ENCODE data around the gene E2F6.
A peak's percentile ranks its signal among the peaks of the same experiment; 100 is the strongest.

The E2F6 gene

DNA sequence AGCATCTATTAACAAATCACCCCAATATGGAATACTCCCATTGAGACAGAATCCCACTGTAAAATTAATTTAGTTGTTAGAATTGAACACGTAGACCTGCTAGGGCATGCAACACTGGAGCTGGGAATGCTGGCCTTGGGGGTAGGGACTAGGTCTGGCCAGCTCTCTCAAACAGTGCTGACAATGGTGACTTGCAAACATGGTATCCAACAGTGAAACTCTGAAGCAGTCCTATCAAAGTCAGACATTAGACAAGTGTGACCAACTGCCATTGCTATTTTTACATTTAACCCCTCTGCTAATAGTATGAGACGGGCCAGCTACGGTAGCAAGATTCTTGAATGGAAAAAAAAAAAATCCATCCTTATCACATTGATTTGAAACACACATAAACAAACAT, 7.2 kb downstream of the E2F6 start:
- Histone ChIP-seq H3K27me3 (replicated peaks; ENCODE audit: control insufficient read depth, insufficient read depth, low read length, poor library complexity, severe bottlenecking) (no peaks in the 10 kb centered on the region), H3K36me3 (ENCODE audit: control insufficient read depth, insufficient read depth, low read length) (no peaks in the 10 kb centered on the region), H3K27ac (ENCODE audit: insufficient read depth, low read length, poor library complexity, severe bottlenecking) (no peak overlapping the region), H3K4me1 (ENCODE audit: control insufficient read depth, insufficient read depth, low read length, poor library complexity, severe bottlenecking) (peaks cover 3% of the 10 kb centered on the region), H3K4me3 (ENCODE audit: insufficient read depth, low read depth, low read length, poor library complexity, severe bottlenecking) (no peak overlapping the region), H3K9me3 (ENCODE audit: control insufficient read depth, low read length) (no peaks in the 10 kb centered on the region)
- DNase-seq = no peak

DNA sequence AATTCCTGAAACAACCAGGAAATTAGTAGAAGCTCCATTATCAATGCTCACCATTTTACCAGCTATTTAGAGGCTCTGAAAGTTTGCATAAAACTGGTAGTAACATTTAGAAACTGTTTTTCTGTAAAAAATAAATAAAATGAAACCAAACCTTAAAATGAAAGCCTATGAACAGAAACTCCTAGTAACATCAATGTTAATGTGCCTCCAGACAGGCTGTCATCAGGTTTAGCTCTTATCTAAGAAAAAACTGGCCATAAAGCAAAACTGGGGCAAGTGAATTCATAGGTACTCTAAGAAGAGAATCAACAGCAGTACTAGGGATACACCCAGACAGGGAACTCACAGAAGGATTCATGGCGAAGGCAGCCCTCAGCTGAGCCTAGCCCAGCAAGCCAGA, 8.0 kb downstream of the E2F6 start:
- no peaks in the 10 kb centered on the region for H3K27me3 ChIP-seq (replicated peaks; ENCODE audit: control insufficient read depth, insufficient read depth, low read length, poor library complexity, severe bottlenecking)
- no peak overlapping the region for H3K4me3 ChIP-seq (ENCODE audit: insufficient read depth, low read depth, low read length, poor library complexity, severe bottlenecking)
- H3K9me3 ChIP-seq (ENCODE audit: control insufficient read depth, low read length) = no peaks in the 10 kb centered on the region
- DNase-seq = no peak
- H3K27ac ChIP-seq (ENCODE audit: insufficient read depth, low read length, poor library complexity, severe bottlenecking) = no peak overlapping the region
- no peaks in the 10 kb centered on the region for H3K4me1 ChIP-seq (ENCODE audit: control insufficient read depth, insufficient read depth, low read length, poor library complexity, severe bottlenecking)
- peaks cover 6% of the 10 kb centered on the region for H3K36me3 ChIP-seq (ENCODE audit: control insufficient read depth, insufficient read depth, low read length)

DNA sequence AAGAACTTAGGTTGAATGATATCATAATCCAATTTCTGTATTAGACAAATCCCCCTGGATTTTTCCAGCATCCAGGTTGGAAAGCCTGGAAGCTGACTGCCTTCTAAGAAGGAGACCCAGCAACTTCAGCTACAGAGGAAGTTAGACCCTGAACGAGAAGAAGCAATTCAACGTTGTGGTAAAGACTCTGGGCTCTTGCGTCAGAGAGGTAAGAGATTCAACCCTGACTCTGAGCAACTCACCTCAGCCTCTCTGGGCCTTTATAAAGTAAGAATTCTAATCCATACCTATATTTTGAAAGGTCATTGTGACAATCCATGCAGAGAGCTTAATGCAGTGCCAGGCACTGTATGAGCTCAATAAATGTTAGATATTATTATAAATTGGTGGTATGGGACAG, 9.7 kb downstream of the E2F6 start:
- no peaks in the 10 kb centered on the region for H3K9me3 ChIP-seq (ENCODE audit: control insufficient read depth, low read length)
- no peak overlapping the region for H3K27ac ChIP-seq (ENCODE audit: insufficient read depth, low read length, poor library complexity, severe bottlenecking)
- H3K27me3 ChIP-seq (replicated peaks; ENCODE audit: control insufficient read depth, insufficient read depth, low read length, poor library complexity, severe bottlenecking) = no peaks in the 10 kb centered on the region
- no peak overlapping the region for H3K4me3 ChIP-seq (ENCODE audit: insufficient read depth, low read depth, low read length, poor library complexity, severe bottlenecking)
- peaks cover 12% of the 10 kb centered on the region for H3K36me3 ChIP-seq (ENCODE audit: control insufficient read depth, insufficient read depth, low read length)
- no peaks in the 10 kb centered on the region for H3K4me1 ChIP-seq (ENCODE audit: control insufficient read depth, insufficient read depth, low read length, poor library complexity, severe bottlenecking)
- no peak for DNase-seq

GRCh38 chr2:11454824-11455223, 11.1 kb downstream of the E2F6 start:
- H3K36me3 ChIP-seq (ENCODE audit: control insufficient read depth, insufficient read depth, low read length) = peaks cover 17% of the 10 kb centered on the region
- no peak for DNase-seq
- no peak overlapping the region for H3K27ac ChIP-seq (ENCODE audit: insufficient read depth, low read length, poor library complexity, severe bottlenecking)
- H3K4me1 ChIP-seq (ENCODE audit: control insufficient read depth, insufficient read depth, low read length, poor library complexity, severe bottlenecking) = no peaks in the 10 kb centered on the region
- H3K9me3 ChIP-seq (ENCODE audit: control insufficient read depth, low read length) = no peaks in the 10 kb centered on the region
- H3K27me3 ChIP-seq (replicated peaks; ENCODE audit: control insufficient read depth, insufficient read depth, low read length, poor library complexity, severe bottlenecking) = no peaks in the 10 kb centered on the region
- no peak overlapping the region for H3K4me3 ChIP-seq (ENCODE audit: insufficient read depth, low read depth, low read length, poor library complexity, severe bottlenecking)

- H3K36me3 ChIP-seq (ENCODE audit: control insufficient read depth, insufficient read depth, low read length) = peaks cover 19% of the 10 kb centered on the region
These were observed 15.2 kb downstream of the E2F6 start for GRCh38 chr2:11450791-11451190.

GRCh38 chr2:11446733-11447248, 19.2 kb downstream of the E2F6 start:
- Histone ChIP-seq H3K4me1 (ENCODE audit: control insufficient read depth, insufficient read depth, low read length, poor library complexity, severe bottlenecking) (no peaks in the 10 kb centered on the region), H3K4me3 (ENCODE audit: insufficient read depth, low read depth, low read length, poor library complexity, severe bottlenecking) (no peak overlapping the region), H3K9me3 (ENCODE audit: control insufficient read depth, low read length) (no peaks in the 10 kb centered on the region), H3K36me3 (ENCODE audit: control insufficient read depth, insufficient read depth, low read length) (peaks cover 11% of the 10 kb centered on the region), H3K27me3 (replicated peaks; ENCODE audit: control insufficient read depth, insufficient read depth, low read length, poor library complexity, severe bottlenecking) (no peaks in the 10 kb centered on the region), H3K27ac (ENCODE audit: insufficient read depth, low read length, poor library complexity, severe bottlenecking) (no peak overlapping the region)
- peak; percentile 9 to 36 (median 11) for DNase-seq

More at GRCh38 chr2:11450791-11451190, 15.2 kb downstream of the E2F6 start:
- no peak overlapping the region for H3K27ac ChIP-seq (ENCODE audit: insufficient read depth, low read length, poor library complexity, severe bottlenecking)
- no peaks in the 10 kb centered on the region for H3K9me3 ChIP-seq (ENCODE audit: control insufficient read depth, low read length)
- no peaks in the 10 kb centered on the region for H3K4me1 ChIP-seq (ENCODE audit: control insufficient read depth, insufficient read depth, low read length, poor library complexity, severe bottlenecking)
- no peak overlapping the region for H3K4me3 ChIP-seq (ENCODE audit: insufficient read depth, low read depth, low read length, poor library complexity, severe bottlenecking)
- DNase-seq = no peak
- no peaks in the 10 kb centered on the region for H3K27me3 ChIP-seq (replicated peaks; ENCODE audit: control insufficient read depth, insufficient read depth, low read length, poor library complexity, severe bottlenecking)

DNA sequence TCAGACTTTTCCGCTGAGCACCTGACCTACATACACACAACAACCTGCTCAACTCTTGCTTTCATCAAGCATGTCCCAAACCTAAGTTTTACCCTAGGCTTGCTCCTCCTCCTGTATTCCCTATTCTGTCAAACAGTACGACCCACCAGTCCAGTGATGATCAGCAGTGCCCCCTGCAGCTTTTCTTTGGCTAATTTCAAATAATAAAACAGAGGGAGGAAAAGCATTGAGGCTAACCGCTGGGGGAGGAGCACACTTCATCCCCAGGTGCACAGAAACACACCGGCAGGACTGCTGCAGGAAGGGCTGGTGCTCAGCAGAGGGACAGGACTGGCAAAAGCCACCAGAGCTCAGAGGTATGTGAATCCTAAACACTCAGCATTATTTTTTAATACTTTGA, 21.2 kb downstream of the E2F6 start:
- H3K27ac ChIP-seq (ENCODE audit: insufficient read depth, low read length, poor library complexity, severe bottlenecking) = no peak overlapping the region
- no peaks in the 10 kb centered on the region for H3K4me1 ChIP-seq (ENCODE audit: control insufficient read depth, insufficient read depth, low read length, poor library complexity, severe bottlenecking)
- H3K4me3 ChIP-seq (ENCODE audit: insufficient read depth, low read depth, low read length, poor library complexity, severe bottlenecking) = no peak overlapping the region
- no peaks in the 10 kb centered on the region for H3K27me3 ChIP-seq (replicated peaks; ENCODE audit: control insufficient read depth, insufficient read depth, low read length, poor library complexity, severe bottlenecking)
- H3K36me3 ChIP-seq (ENCODE audit: control insufficient read depth, insufficient read depth, low read length) = peaks cover 2% of the 10 kb centered on the region
- H3K9me3 ChIP-seq (ENCODE audit: control insufficient read depth, low read length) = no peaks in the 10 kb centered on the region
- no peak for DNase-seq

- no peaks in the 10 kb centered on the region for H3K9me3 ChIP-seq (ENCODE audit: control insufficient read depth, low read length)
- DNase-seq = no peak
- H3K4me3 ChIP-seq (ENCODE audit: insufficient read depth, low read depth, low read length, poor library complexity, severe bottlenecking) = no peak overlapping the region
- H3K27me3 ChIP-seq (replicated peaks; ENCODE audit: control insufficient read depth, insufficient read depth, low read length, poor library complexity, severe bottlenecking) = no peaks in the 10 kb centered on the region
- H3K27ac ChIP-seq (ENCODE audit: insufficient read depth, low read length, poor library complexity, severe bottlenecking) = no peak overlapping the region
- H3K4me1 ChIP-seq (ENCODE audit: control insufficient read depth, insufficient read depth, low read length, poor library complexity, severe bottlenecking) = no peaks in the 10 kb centered on the region
- no peaks in the 10 kb centered on the region for H3K36me3 ChIP-seq (ENCODE audit: control insufficient read depth, insufficient read depth, low read length)
These were observed 27.3 kb downstream of the E2F6 start for GRCh38 chr2:11438555-11439080.

DNA sequence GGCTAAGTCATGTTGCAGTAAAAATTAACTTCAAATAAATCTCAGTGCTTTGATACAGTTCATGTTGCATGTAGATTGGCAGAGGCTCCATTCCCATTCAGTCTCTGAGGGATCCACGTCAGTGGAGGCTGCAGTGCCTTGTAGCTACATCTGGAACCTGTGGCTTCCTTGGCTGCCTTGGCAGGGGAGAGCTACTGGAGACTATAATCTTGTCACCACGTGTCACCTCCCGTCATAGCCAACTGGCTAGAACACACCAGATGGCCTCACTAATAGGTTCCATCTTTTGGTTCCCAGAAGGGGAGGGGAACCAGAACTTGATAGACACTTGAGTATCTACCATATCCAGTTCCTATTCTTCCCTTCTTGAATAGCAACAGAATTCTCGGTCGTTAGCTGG, 28.4 kb downstream of the E2F6 start:
- DNase-seq = no peak
- no peak overlapping the region for H3K27ac ChIP-seq (ENCODE audit: insufficient read depth, low read length, poor library complexity, severe bottlenecking)
- H3K27me3 ChIP-seq (replicated peaks; ENCODE audit: control insufficient read depth, insufficient read depth, low read length, poor library complexity, severe bottlenecking) = no peaks in the 10 kb centered on the region
- no peak overlapping the region for H3K4me3 ChIP-seq (ENCODE audit: insufficient read depth, low read depth, low read length, poor library complexity, severe bottlenecking)
- H3K36me3 ChIP-seq (ENCODE audit: control insufficient read depth, insufficient read depth, low read length) = no peaks in the 10 kb centered on the region
- H3K4me1 ChIP-seq (ENCODE audit: control insufficient read depth, insufficient read depth, low read length, poor library complexity, severe bottlenecking) = no peaks in the 10 kb centered on the region
- H3K9me3 ChIP-seq (ENCODE audit: control insufficient read depth, low read length) = no peaks in the 10 kb centered on the region

DNA sequence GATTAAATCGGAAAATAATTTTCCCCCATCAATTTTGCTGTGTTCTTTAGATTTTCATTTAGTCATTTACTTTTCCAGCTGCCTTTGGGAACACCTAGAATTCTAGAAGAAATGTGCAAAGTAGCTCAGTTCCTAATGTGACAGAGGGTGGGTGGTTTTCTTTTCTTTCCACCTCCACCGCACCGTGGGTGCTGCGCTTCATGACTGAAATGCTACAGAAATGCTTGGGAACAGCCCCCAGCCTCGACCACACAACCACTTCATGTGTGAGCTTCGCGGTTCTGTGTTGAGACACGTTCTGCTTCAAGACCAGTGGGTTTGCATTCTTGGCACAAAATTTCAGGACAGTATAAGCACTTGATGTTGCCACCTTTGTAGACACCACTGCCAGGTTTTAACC, 30.9 kb downstream of the E2F6 start:
- H3K27me3 ChIP-seq (replicated peaks; ENCODE audit: control insufficient read depth, insufficient read depth, low read length, poor library complexity, severe bottlenecking) = no peaks in the 10 kb centered on the region
- no peak overlapping the region for H3K4me3 ChIP-seq (ENCODE audit: insufficient read depth, low read depth, low read length, poor library complexity, severe bottlenecking)
- H3K9me3 ChIP-seq (ENCODE audit: control insufficient read depth, low read length) = no peaks in the 10 kb centered on the region
- no peak for DNase-seq
- H3K4me1 ChIP-seq (ENCODE audit: control insufficient read depth, insufficient read depth, low read length, poor library complexity, severe bottlenecking) = no peaks in the 10 kb centered on the region
- no peaks in the 10 kb centered on the region for H3K36me3 ChIP-seq (ENCODE audit: control insufficient read depth, insufficient read depth, low read length)
- H3K27ac ChIP-seq (ENCODE audit: insufficient read depth, low read length, poor library complexity, severe bottlenecking) = no peak overlapping the region
